Lower leg skin (tissue), 3 donors: ENCODE measurements around the gene IDH2.

Experiments
- POLR2A ChIP-seq, 2 donors: fragments of 450-650 bp; IDR thresholded peaks; one replicate each; pipeline ENCODE4 v1.6.1; 2016 to 2017; ENCODE audit warnings: antibody characterized with exemption in 2 of 2, mild to moderate bottlenecking in 1 of 2, moderate library complexity in 1 of 2
- TF ChIP-seq, protein P1 (sequence below), 3 donors: fragments of 450-650 bp; IDR thresholded peaks; one replicate each; pipeline ENCODE4 v1.5.1; 2016; ENCODE audit warnings: antibody characterized with exemption in 3 of 3, mild to moderate bottlenecking in 3 of 3, moderate library complexity in 2 of 3

DNA sequence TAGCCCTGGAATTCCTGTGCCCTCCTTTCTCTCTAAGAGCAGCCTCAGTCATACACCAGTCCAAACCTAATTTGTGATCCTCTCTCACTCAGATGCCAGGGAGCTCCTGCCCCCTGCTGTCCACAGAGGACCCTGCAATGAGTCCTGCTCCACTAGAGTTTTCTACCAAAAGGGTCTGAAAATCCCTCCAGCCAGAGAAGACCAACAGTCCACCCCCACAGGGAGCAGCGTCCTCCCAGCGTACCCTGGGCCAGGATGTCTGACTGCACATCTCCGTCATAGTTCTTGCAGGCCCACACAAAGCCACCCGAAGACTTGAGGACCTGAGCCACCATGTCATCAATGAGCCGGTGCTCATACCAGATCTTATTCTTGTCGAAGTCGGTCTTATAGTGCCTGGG is 15.4 kb downstream of the IDH2 start:
- no peak for TF ChIP-seq POLR2A (IDR thresholded peaks at IDR 0.05)
- TF ChIP-seq, protein P1, sequence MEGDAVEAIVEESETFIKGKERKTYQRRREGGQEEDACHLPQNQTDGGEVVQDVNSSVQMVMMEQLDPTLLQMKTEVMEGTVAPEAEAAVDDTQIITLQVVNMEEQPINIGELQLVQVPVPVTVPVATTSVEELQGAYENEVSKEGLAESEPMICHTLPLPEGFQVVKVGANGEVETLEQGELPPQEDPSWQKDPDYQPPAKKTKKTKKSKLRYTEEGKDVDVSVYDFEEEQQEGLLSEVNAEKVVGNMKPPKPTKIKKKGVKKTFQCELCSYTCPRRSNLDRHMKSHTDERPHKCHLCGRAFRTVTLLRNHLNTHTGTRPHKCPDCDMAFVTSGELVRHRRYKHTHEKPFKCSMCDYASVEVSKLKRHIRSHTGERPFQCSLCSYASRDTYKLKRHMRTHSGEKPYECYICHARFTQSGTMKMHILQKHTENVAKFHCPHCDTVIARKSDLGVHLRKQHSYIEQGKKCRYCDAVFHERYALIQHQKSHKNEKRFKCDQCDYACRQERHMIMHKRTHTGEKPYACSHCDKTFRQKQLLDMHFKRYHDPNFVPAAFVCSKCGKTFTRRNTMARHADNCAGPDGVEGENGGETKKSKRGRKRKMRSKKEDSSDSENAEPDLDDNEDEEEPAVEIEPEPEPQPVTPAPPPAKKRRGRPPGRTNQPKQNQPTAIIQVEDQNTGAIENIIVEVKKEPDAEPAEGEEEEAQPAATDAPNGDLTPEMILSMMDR (IDR thresholded peaks at IDR 0.05), result no peak
